SK-N-SH (cell line): ENCODE results near the gene KIF20B. TPM values are rescaled to one million over a fixed set of nuclear protein-coding genes. Genes with fewer than 3 reads are reported as not detected.

Experiments used
- CTCF ChIA-PET: fragments of 300-600, 350-600 bp; formaldehyde crosslinking; extraction: SDS; loops from one replicate; lab custom pipeline; 2021; lab: Yijun Ruan, JAX
- POLR2A ChIA-PET: fragments of 350-600 bp; sonication (Branson Sonifier 250); formaldehyde crosslinking; extraction: SDS; loops from one replicate; lab custom pipeline; 2020; ENCODE audit warnings: antibody characterized with exemption, inconsistent platforms; lab: Yijun Ruan, JAX
- DNase-seq: peaks from one replicate; pipeline ENCODE4 v3.0.0; 2012
- H2AFZ ChIP-seq: fragments of 200-600 bp; sonication (generic); 2 replicates; pipeline ENCODE4 v1.8.1; 2016; ENCODE audit warnings: antibody characterized with exemption, mild to moderate bottlenecking, low read depth
- H3F3A ChIP-seq: fragments of 200-600 bp; sonication (generic); replicated peaks from 2 replicates; pipeline ENCODE3; 2016; ENCODE audit warnings: antibody characterized with exemption, mild to moderate bottlenecking; ENCODE audit not compliant: insufficient read depth
- H3K27ac ChIP-seq, 2 experiments: fragments of 200-500 bp in 1 of 2; fragments of 200-600 bp in 1 of 2; sonication (Bioruptor generic) in 1 of 2; sonication (generic), shearing (Covaris generic) in 1 of 2; 2 replicates each; pipeline versions ENCODE4 v1.5.1 to v1.6.1; 2014 to 2016; ENCODE audit warnings: low read depth in 2 of 2, inconsistent platforms in 1 of 2, low read length in 1 of 2, mild to moderate bottlenecking in 1 of 2, mixed read lengths in 1 of 2
- H3K27me3 ChIP-seq: fragments of 200-600 bp; sonication (generic), shearing (Covaris generic); 2 replicates; pipeline ENCODE4 v1.6.1; 2016; ENCODE audit warnings: mixed run types; ENCODE audit not compliant: insufficient read depth
- H3K36me3 ChIP-seq, 2 experiments: fragments of 200-500 bp in 1 of 2; fragments of 200-600 bp in 1 of 2; sonication (Bioruptor generic) in 1 of 2; sonication (generic) in 1 of 2; replicated peaks in 1 of 2; 2 replicates each; pipeline versions ENCODE3 to v1.5.1; 2014 to 2016; ENCODE audit warnings: low read length in 1 of 2, mild to moderate bottlenecking in 1 of 2; ENCODE audit not compliant: insufficient read depth in 2 of 2, control insufficient read depth in 1 of 2
- H3K4me1 ChIP-seq, 2 experiments: fragments of 200-500 bp in 1 of 2; fragments of 200-600 bp in 1 of 2; sonication (Bioruptor generic) in 1 of 2; sonication (generic), shearing (Covaris generic) in 1 of 2; 2 replicates each; pipeline versions ENCODE4 v1.5.1 to v1.6.1; 2014 to 2016; ENCODE audit warnings: low read depth in 1 of 2, low read length in 1 of 2, mixed run types in 1 of 2; ENCODE audit not compliant: insufficient read depth in 2 of 2, control insufficient read depth in 1 of 2
- H3K4me2 ChIP-seq: fragments of 200-600 bp; sonication (generic), shearing (Covaris generic); 2 replicates; pipeline ENCODE4 v1.6.1; 2017; ENCODE audit warnings: mixed run types
- H3K4me3 ChIP-seq, 2 experiments: fragments of 200-500 bp in 1 of 2; fragments of 200-600 bp in 1 of 2; sonication (Bioruptor generic) in 1 of 2; sonication (generic), shearing (Covaris generic) in 1 of 2; 2 replicates each; pipeline versions ENCODE4 v1.5.1 to v1.8.1; 2014 to 2016; ENCODE audit warnings: low read depth in 2 of 2, inconsistent platforms in 1 of 2, low read length in 1 of 2, mild to moderate bottlenecking in 1 of 2, mixed read lengths in 1 of 2, moderate library complexity in 1 of 2
- H3K79me2 ChIP-seq: fragments of 200-600 bp; sonication (generic); 2 replicates; pipeline ENCODE4 v1.8.1; 2017; ENCODE audit warnings: mild to moderate bottlenecking; ENCODE audit not compliant: insufficient read depth
- H3K9ac ChIP-seq: fragments of 200-600 bp; sonication (generic); 2 replicates; pipeline ENCODE4 v1.6.1; 2017; ENCODE audit warnings: mixed run types
- H3K9me2 ChIP-seq: fragments of 200-600 bp; sonication (generic); 2 replicates; pipeline ENCODE4 v1.6.1; 2017; ENCODE audit warnings: mixed run types
- H3K9me3 ChIP-seq: fragments of 200-600 bp; sonication (generic); 2 replicates; pipeline ENCODE4 v1.6.1; 2017; ENCODE audit warnings: mixed run types, mild to moderate bottlenecking, moderate library complexity
- H4K20me1 ChIP-seq: fragments of 200-600 bp; sonication (generic); 2 replicates; pipeline ENCODE4 v1.6.1; 2017; ENCODE audit warnings: mild to moderate bottlenecking, mixed run types; ENCODE audit not compliant: insufficient read depth
- ELF1 ChIP-seq: IDR thresholded peaks from 2 replicates; pipeline ENCODE4 v1.4.0; 2012
- EP300 ChIP-seq, 2 experiments: IDR thresholded peaks; 2 replicates each; pipeline versions ENCODE4 v1.4.0 to v1.6.1; 2012; ENCODE audit warnings: borderline replicate concordance in 1 of 2, low read depth in 1 of 2, low read length in 1 of 2
- GABPA ChIP-seq: IDR thresholded peaks from 2 replicates; pipeline ENCODE4 v1.4.0; 2012; ENCODE audit warnings: low read depth, mild to moderate bottlenecking
- GATA2 ChIP-seq: sonication (generic); formaldehyde crosslinking; IDR thresholded peaks from 2 replicates; pipeline ENCODE4 v1.5.0; 2020; ENCODE audit warnings: mild to moderate bottlenecking, missing genetic modification reagents
- POLR2AphosphoS5 ChIP-seq: IDR thresholded peaks from 2 replicates; pipeline ENCODE4 v1.6.1; 2012; ENCODE audit warnings: low read depth, low read length
- RAD21 ChIP-seq: IDR thresholded peaks from 2 replicates; pipeline ENCODE4 v1.6.1; 2012; ENCODE audit warnings: mild to moderate bottlenecking, low read length
- RCOR1 ChIP-seq: fragments of 150-350 bp; IDR thresholded peaks from 2 replicates; pipeline ENCODE4 v1.6.1; 2017; ENCODE audit warnings: antibody characterized with exemption, low read length
- RXRA ChIP-seq: IDR thresholded peaks from 2 replicates; pipeline ENCODE4 v1.4.0; 2012; ENCODE audit warnings: low read depth, mild to moderate bottlenecking, borderline replicate concordance
- SIN3A ChIP-seq: IDR thresholded peaks from 2 replicates; pipeline ENCODE4 v1.6.1; 2012; ENCODE audit warnings: low read depth, mild to moderate bottlenecking, low read length, moderate library complexity, borderline replicate concordance
- TCF12 ChIP-seq: IDR thresholded peaks from 2 replicates; pipeline ENCODE4 v1.4.0; 2012
- TEAD4 ChIP-seq: IDR thresholded peaks from 2 replicates; pipeline ENCODE4 v1.4.0; 2012; ENCODE audit warnings: mild to moderate bottlenecking, borderline replicate concordance; ENCODE audit not compliant: insufficient read depth
- YY1 ChIP-seq: IDR thresholded peaks from 2 replicates; pipeline ENCODE4 v1.4.0; 2012; ENCODE audit warnings: low read depth, mild to moderate bottlenecking
- WGBS: methylation state at CpG from one replicate; pipeline ENCODE4 v1.1.6; 2017; ENCODE audit warnings: low lambda C conversion rate; 5-methylcytosine and 5-hydroxymethylcytosine counted together
- polyA plus RNA-seq, 3 experiments: library from polyadenylated mRNA; depleted of rRNA; stranded (reverse); fragments of >200 nt; gene quantifications; 2 replicates each; pipeline ENCODE4 v1.2.3, GENCODE V29; 2012
- TF ChIP-seq, protein P1 (sequence below): fragments of 150-350 bp; IDR thresholded peaks from 2 replicates; pipeline ENCODE4 v1.6.1; 2016; ENCODE audit warnings: mild to moderate bottlenecking, low read depth, low read length
- TF ChIP-seq, protein P2 (sequence below): fragments of 150-350 bp; IDR thresholded peaks from 2 replicates; pipeline ENCODE4 v1.6.1; 2017; ENCODE audit warnings: antibody characterized with exemption, low read length, low read depth, borderline replicate concordance
- TF ChIP-seq, protein P3 (sequence below): IDR thresholded peaks from 2 replicates; pipeline ENCODE4 v1.6.1; 2012; ENCODE audit warnings: mild to moderate bottlenecking, low read depth, low read length, moderate library complexity

The KIF20B gene
- polyA plus RNA-seq, 1 of the 3 experiments (the other 2 are of a cell fraction), result 1.5 TPM

DNA sequence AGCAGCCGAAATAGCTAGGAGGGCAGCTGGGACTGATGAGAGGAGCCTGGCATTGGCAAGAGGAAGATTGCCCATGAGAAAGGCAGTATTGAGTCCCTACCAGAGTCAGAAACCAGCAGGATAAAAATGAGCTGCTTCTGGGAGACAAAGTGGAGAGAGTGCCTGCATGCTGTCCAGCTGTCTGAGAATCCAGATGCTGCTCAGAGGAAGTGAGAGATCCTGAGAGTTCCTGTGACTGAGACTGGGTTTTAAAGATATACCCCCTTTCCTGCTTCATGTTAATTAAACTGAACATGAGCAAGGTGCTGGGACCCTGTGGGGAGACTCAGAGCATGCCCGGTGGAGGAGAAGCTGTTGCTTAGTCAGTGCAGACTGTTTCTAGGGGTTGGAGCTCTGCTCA, 107.5 kb downstream of the KIF20B start:
- Histone ChIP-seq H4K20me1 (no peaks in the 10 kb centered on the region), H3K4me1 (no peaks in the 10 kb centered on the region), H3K9me3 (no peaks in the 10 kb centered on the region), H3K9me2 (no peaks in the 10 kb centered on the region), H3K4me3 (no peak overlapping the region), H3K4me2 (no peak overlapping the region), H3F3A (no peaks in the 10 kb centered on the region), H3K27me3 (peaks cover 6% of the 10 kb centered on the region; the same call in 1 of the 2 replicates), H3K27ac (no peak overlapping the region), H3K9ac (no peak overlapping the region), H3K36me3 (no peaks in the 10 kb centered on the region), H3K79me2 (no peaks in the 10 kb centered on the region), H2AFZ (no peak overlapping the region)
- CTCF ChIA-PET, result interaction anchor here (1.0 kb wide), 1 partner anchor 12 kb away, joined by 3 read pairs; no protein-coding TSS in a partner anchor
- POLR2A ChIA-PET, result no interaction called here
- no peak for TF ChIP-seq POLR2AphosphoS5
- TF ChIP-seq TEAD4, result no peak
- no peak for TF ChIP-seq SIN3A
- TF ChIP-seq EP300 (IDR thresholded peaks at IDR 0.05; ENCODE audit: borderline replicate concordance in 1 of 2, low read depth in 1 of 2, low read length in 1 of 2), result no peak
- DNase-seq, result no peak
- 18% methylated on average over 2 of the region's 2 CpGs for WGBS

DNA sequence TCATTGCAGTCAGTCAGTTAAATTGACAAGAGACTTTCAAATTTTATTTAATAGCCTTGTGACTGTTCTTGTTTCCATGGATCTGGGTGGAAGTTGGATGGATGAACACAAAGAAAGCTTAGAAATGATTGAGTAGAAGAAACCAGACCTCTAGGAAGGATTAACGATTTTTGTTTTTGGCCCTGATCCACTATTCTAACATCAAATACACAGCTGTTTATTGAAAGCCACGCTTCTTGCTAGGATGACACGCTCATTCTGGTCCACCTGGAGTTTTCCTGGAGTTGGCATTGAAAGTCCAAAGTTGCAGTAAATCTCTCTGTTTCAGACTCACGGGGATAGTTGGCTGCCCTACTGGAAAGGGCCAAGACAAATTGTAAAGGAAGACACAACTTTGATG, 108.4 kb downstream of the KIF20B start:
- ChIA-PET POLR2A (no interaction called here), CTCF (interaction anchor here (1.0 kb wide), 1 partner anchor 11 kb away, joined by 3 read pairs; no protein-coding TSS in a partner anchor)
- no peak overlapping the region for H3K4me2 ChIP-seq
- H3K36me3 ChIP-seq, result no peaks in the 10 kb centered on the region
- no peak overlapping the region for H3K9ac ChIP-seq
- TF ChIP-seq POLR2AphosphoS5 (no peak), YY1 (no peak), TCF12 (no peak), EP300 (IDR thresholded peaks at IDR 0.05; ENCODE audit: borderline replicate concordance in 1 of 2, low read depth in 1 of 2, low read length in 1 of 2) (no peak), ELF1 (no peak), RCOR1 (no peak), RXRA (no peak), GABPA (no peak), GATA2 (CRISPR knock-in tag) (no peak), RAD21 (no peak)
- TF ChIP-seq, protein P1, sequence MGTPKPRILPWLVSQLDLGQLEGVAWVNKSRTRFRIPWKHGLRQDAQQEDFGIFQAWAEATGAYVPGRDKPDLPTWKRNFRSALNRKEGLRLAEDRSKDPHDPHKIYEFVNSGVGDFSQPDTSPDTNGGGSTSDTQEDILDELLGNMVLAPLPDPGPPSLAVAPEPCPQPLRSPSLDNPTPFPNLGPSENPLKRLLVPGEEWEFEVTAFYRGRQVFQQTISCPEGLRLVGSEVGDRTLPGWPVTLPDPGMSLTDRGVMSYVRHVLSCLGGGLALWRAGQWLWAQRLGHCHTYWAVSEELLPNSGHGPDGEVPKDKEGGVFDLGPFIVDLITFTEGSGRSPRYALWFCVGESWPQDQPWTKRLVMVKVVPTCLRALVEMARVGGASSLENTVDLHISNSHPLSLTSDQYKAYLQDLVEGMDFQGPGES, result no peak
- TF ChIP-seq, protein P2, sequence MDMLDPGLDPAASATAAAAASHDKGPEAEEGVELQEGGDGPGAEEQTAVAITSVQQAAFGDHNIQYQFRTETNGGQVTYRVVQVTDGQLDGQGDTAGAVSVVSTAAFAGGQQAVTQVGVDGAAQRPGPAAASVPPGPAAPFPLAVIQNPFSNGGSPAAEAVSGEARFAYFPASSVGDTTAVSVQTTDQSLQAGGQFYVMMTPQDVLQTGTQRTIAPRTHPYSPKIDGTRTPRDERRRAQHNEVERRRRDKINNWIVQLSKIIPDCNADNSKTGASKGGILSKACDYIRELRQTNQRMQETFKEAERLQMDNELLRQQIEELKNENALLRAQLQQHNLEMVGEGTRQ, result no peak
- TF ChIP-seq, protein P3, sequence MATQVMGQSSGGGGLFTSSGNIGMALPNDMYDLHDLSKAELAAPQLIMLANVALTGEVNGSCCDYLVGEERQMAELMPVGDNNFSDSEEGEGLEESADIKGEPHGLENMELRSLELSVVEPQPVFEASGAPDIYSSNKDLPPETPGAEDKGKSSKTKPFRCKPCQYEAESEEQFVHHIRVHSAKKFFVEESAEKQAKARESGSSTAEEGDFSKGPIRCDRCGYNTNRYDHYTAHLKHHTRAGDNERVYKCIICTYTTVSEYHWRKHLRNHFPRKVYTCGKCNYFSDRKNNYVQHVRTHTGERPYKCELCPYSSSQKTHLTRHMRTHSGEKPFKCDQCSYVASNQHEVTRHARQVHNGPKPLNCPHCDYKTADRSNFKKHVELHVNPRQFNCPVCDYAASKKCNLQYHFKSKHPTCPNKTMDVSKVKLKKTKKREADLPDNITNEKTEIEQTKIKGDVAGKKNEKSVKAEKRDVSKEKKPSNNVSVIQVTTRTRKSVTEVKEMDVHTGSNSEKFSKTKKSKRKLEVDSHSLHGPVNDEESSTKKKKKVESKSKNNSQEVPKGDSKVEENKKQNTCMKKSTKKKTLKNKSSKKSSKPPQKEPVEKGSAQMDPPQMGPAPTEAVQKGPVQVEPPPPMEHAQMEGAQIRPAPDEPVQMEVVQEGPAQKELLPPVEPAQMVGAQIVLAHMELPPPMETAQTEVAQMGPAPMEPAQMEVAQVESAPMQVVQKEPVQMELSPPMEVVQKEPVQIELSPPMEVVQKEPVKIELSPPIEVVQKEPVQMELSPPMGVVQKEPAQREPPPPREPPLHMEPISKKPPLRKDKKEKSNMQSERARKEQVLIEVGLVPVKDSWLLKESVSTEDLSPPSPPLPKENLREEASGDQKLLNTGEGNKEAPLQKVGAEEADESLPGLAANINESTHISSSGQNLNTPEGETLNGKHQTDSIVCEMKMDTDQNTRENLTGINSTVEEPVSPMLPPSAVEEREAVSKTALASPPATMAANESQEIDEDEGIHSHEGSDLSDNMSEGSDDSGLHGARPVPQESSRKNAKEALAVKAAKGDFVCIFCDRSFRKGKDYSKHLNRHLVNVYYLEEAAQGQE, result no peak
- no peak overlapping the region for H2AFZ ChIP-seq
- H3K9me3 ChIP-seq, result no peaks in the 10 kb centered on the region
- no peaks in the 10 kb centered on the region for H4K20me1 ChIP-seq
- no peak overlapping the region for H3K4me3 ChIP-seq
- H3K4me1 ChIP-seq, result no peaks in the 10 kb centered on the region
- no peaks in the 10 kb centered on the region for H3K79me2 ChIP-seq
- WGBS, result 0% methylated on average over 4 of the region's 4 CpGs
- H3K27me3 ChIP-seq, result peaks cover 14% of the 10 kb centered on the region; the same call in 1 of the 2 replicates
- H3F3A ChIP-seq, result no peaks in the 10 kb centered on the region
- no peak for DNase-seq
- H3K27ac ChIP-seq, result no peak overlapping the region
- no peaks in the 10 kb centered on the region for H3K9me2 ChIP-seq
